ENCODE measurements around the gene SERTAD1.

The SERTAD1 gene

GRCh38 chr19:40374084-40374483 lies 51.7 kb downstream of the SERTAD1 start:
- DNase-seq: no peak

- DNase-seq: no peak
These were observed 54.0 kb downstream of the SERTAD1 start for GRCh38 chr19:40371802-40372122.

Measured in activated gamma-delta T cell (primary cell).